ENCODE data around the gene PDE4D.

PDE4D gene

DNA sequence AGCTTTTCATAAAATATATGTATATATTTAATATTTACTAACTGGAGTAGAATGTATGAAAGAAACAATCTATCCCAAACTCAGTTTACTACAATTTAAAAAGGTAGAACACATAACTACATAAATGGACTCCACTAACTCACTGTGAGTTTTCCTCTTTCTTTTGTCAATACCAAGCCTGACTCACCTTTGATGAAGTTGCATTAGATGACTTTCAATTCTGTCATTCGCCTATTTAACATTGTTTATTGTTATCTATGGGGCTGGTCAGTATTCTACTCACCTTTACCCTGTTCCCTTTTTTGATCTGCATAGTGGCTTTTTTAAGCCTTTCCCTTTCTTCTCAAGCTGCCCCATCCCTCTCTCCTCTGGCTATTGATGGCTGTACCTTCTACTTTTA, 680.9 kb downstream of the PDE4D start:
- no peak for DNase-seq (ENCODE audit: low read depth in 1 of 2, low spot score in 1 of 2)
- TF ChIP-seq POLR2AphosphoS5 (IDR thresholded peaks at IDR 0.05; ENCODE audit: low read depth) = no peak
- TF ChIP-seq GABPA (IDR thresholded peaks at IDR 0.05; ENCODE audit: low read depth) = no peak
- Histone ChIP-seq H3K4me3 (replicated peaks; ENCODE audit: insufficient read depth, low read length) (no peak overlapping the region), H3K27ac (replicated peaks) (no peak overlapping the region), H3K27me3 (ENCODE audit: insufficient read depth, poor library complexity, severe bottlenecking) (no peaks in the 10 kb centered on the region)

DNA sequence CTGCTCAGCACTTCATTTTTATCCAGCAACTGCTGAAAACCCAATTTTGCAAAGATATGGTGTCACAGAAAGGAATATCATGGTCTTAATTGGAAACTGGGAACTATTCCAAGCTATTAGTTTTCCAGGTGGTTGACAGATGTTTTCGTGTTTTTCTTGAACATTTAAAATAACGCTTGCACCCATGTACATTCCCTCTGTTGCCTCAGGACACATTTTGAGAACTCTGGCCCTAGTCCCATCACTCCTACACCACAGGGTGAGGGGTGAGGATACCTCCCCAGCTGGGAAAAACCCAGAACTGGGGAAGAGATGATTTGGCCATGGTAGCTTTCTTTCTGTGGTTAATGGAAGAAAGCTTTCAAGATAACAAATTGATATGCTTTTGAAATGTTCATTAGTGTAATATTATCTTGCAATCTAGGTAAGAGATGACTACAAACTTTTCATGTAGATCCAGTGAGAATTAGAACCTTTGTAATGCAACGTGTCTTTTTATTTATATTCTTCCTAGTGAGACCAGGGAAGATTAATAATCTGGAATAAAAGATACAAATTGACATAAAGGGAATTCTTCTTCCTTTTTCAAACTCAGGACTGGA, 683.7 kb downstream of the PDE4D start:
- no peak overlapping the region for H3K27ac ChIP-seq (replicated peaks)
- TF ChIP-seq POLR2AphosphoS5 (IDR thresholded peaks at IDR 0.05; ENCODE audit: low read depth) (no peak), SPI1 (IDR thresholded peaks at IDR 0.05; ENCODE audit: borderline replicate concordance, low read depth) (no peak), REST (IDR thresholded peaks at IDR 0.05; ENCODE audit: insufficient replicate concordance, low read depth) (no peak), GABPA (IDR thresholded peaks at IDR 0.05; ENCODE audit: low read depth) (no peak)
- TF ChIP-seq, protein P1, sequence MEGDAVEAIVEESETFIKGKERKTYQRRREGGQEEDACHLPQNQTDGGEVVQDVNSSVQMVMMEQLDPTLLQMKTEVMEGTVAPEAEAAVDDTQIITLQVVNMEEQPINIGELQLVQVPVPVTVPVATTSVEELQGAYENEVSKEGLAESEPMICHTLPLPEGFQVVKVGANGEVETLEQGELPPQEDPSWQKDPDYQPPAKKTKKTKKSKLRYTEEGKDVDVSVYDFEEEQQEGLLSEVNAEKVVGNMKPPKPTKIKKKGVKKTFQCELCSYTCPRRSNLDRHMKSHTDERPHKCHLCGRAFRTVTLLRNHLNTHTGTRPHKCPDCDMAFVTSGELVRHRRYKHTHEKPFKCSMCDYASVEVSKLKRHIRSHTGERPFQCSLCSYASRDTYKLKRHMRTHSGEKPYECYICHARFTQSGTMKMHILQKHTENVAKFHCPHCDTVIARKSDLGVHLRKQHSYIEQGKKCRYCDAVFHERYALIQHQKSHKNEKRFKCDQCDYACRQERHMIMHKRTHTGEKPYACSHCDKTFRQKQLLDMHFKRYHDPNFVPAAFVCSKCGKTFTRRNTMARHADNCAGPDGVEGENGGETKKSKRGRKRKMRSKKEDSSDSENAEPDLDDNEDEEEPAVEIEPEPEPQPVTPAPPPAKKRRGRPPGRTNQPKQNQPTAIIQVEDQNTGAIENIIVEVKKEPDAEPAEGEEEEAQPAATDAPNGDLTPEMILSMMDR (IDR thresholded peaks at IDR 0.05; ENCODE audit: insufficient read depth, low read length) = no peak
- no peak for DNase-seq (ENCODE audit: low read depth in 1 of 2, low spot score in 1 of 2)
- H3K27me3 ChIP-seq (ENCODE audit: insufficient read depth, poor library complexity, severe bottlenecking) = no peaks in the 10 kb centered on the region
- H3K4me3 ChIP-seq (replicated peaks; ENCODE audit: insufficient read depth, low read length) = no peak overlapping the region

- no peak overlapping the region for H3K4me3 ChIP-seq (replicated peaks; ENCODE audit: insufficient read depth, low read length)
- TF ChIP-seq GABPA (IDR thresholded peaks at IDR 0.05; ENCODE audit: low read depth) = no peak
- DNase-seq (ENCODE audit: low read depth in 1 of 2, low spot score in 1 of 2) = no peak
- no peak overlapping the region for H3K27ac ChIP-seq (replicated peaks)
- no peaks in the 10 kb centered on the region for H3K27me3 ChIP-seq (ENCODE audit: insufficient read depth, poor library complexity, severe bottlenecking)
Measured at GRCh38 chr5:59208474-59208873, 685.1 kb downstream of the PDE4D start.

GRCh38 chr5:59207401-59207800, 686.1 kb downstream of the PDE4D start:
- Histone ChIP-seq H3K27ac (replicated peaks) (no peak overlapping the region), H3K27me3 (ENCODE audit: insufficient read depth, poor library complexity, severe bottlenecking) (no peaks in the 10 kb centered on the region), H3K4me3 (replicated peaks; ENCODE audit: insufficient read depth, low read length) (no peak overlapping the region)
- no peak for DNase-seq (ENCODE audit: low read depth in 1 of 2, low spot score in 1 of 2)
- TF ChIP-seq GABPA (IDR thresholded peaks at IDR 0.05; ENCODE audit: low read depth) (no peak), SPI1 (IDR thresholded peaks at IDR 0.05; ENCODE audit: borderline replicate concordance, low read depth) (no peak), REST (IDR thresholded peaks at IDR 0.05; ENCODE audit: insufficient replicate concordance, low read depth) (no peak), POLR2AphosphoS5 (IDR thresholded peaks at IDR 0.05; ENCODE audit: low read depth) (no peak)
- TF ChIP-seq, protein P1 (IDR thresholded peaks at IDR 0.05; ENCODE audit: insufficient read depth, low read length) = no peak

DNA sequence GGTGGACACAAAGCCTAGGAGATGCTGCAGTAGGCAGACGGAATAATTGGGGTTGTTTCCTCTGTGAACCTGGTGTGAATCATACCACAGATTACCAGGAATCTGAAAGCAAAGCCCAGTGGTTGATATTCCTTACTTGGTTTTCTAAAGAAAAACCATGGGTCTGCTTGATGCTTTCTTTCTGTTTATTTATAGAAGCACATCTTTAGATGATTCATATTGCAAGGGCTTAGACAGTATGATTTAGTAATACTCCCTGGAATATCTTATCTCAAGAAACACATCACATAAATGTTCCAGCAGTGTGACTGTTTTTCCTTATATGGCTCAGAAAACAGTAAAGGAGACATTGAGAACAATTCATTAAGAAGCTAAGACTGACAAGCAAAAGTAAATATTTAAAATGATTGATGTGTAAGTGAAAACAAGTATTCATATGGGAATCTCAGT, 687.4 kb downstream of the PDE4D start:
- Histone ChIP-seq H3K4me3 (replicated peaks; ENCODE audit: insufficient read depth, low read length) (no peak overlapping the region), H3K27me3 (ENCODE audit: insufficient read depth, poor library complexity, severe bottlenecking) (no peaks in the 10 kb centered on the region), H3K27ac (replicated peaks) (no peak overlapping the region)
- no peak for TF ChIP-seq GABPA (IDR thresholded peaks at IDR 0.05; ENCODE audit: low read depth)
- TF ChIP-seq REST (IDR thresholded peaks at IDR 0.05; ENCODE audit: insufficient replicate concordance, low read depth) = no peak
- no peak for TF ChIP-seq POLR2AphosphoS5 (IDR thresholded peaks at IDR 0.05; ENCODE audit: low read depth)
- TF ChIP-seq, protein P1 (IDR thresholded peaks at IDR 0.05; ENCODE audit: insufficient read depth, low read length) = no peak
- no peak for DNase-seq (ENCODE audit: low read depth in 1 of 2, low spot score in 1 of 2)
